Mononuclear cell (primary cell): ENCODE data around the gene NRP2. TPM values are rescaled to one million over a fixed set of nuclear protein-coding genes. Genes with fewer than 3 reads are reported as not detected.

Experiments used
- H3K27me3 ChIP-seq: 2 replicates; pipeline ENCODE4 v1.6.0; 2011; ENCODE audit warnings: low read length, control low read depth; ENCODE audit not compliant: insufficient read depth
- H3K4me1 ChIP-seq: 2 replicates; pipeline ENCODE4 v1.5.1; 2011; ENCODE audit warnings: mild to moderate bottlenecking, low read length, control low read depth; ENCODE audit not compliant: insufficient read depth
- H3K4me3 ChIP-seq: 2 replicates; pipeline ENCODE4 v1.5.1; 2011; ENCODE audit warnings: mild to moderate bottlenecking, low read length, moderate library complexity
- H3K9me3 ChIP-seq: 2 replicates; pipeline ENCODE4 v1.5.1; 2011; ENCODE audit warnings: low read depth, mild to moderate bottlenecking, control low read depth, low read length
- total RNA-seq: library from RNA; depleted of rRNA; stranded (reverse); fragments of >200 nt; gene quantifications from one replicate; pipeline ENCODE4 v1.2.3, GENCODE V29; 2012

NRP2 gene
- total RNA-seq, 1 donor: 7.5 TPM

- no peaks in the 10 kb centered on the region for H3K27me3 ChIP-seq
- H3K9me3 ChIP-seq: no peaks in the 10 kb centered on the region
Measured at GRCh38 chr2:205705511-205706349, 23.4 kb downstream of the NRP2 start.

DNA sequence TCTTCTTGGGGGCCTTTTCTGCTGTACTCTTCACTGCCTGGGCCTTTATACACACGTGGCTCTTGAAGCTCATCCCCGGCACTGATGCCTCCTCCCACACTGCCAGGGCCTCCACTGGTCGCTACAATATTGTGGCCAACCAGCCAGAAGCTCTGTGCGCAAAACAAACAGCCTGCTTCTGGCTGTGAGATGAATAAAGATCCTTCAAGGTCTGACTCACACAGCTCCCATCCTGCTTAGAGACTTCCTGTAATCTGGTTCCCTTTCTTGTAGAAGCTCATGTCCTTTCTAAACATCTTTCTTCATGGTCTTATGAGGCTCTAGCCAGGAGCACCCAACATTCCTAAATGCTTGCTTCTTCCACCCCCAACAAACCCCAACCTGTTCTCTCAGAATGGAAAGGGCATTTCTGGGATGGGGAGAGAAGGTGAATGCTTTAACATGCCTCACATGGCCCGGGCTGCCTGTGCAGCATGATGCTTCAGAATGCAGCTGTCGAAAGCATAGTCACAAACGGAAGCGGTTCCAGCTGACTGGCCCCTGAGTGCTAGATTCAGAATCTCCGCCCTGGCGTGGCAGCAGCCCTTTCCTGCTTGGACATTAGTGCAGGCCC lies 24.6 kb downstream of the NRP2 start:
- Histone ChIP-seq H3K4me1 (peaks cover 34% of the 10 kb centered on the region), H3K27me3 (no peaks in the 10 kb centered on the region), H3K4me3 (no peak overlapping the region), H3K9me3 (no peaks in the 10 kb centered on the region)

More at GRCh38 chr2:205705511-205706349, 23.4 kb downstream of the NRP2 start:
- Histone ChIP-seq H3K4me3 (no peak overlapping the region), H3K4me1 (peaks cover 36% of the 10 kb centered on the region)

GRCh38 chr2:205708231-205708631 lies 25.9 kb downstream of the NRP2 start:
- H3K9me3 ChIP-seq: no peaks in the 10 kb centered on the region
- H3K4me1 ChIP-seq: peaks cover 38% of the 10 kb centered on the region
- H3K4me3 ChIP-seq: no peak overlapping the region
- H3K27me3 ChIP-seq: no peaks in the 10 kb centered on the region

DNA sequence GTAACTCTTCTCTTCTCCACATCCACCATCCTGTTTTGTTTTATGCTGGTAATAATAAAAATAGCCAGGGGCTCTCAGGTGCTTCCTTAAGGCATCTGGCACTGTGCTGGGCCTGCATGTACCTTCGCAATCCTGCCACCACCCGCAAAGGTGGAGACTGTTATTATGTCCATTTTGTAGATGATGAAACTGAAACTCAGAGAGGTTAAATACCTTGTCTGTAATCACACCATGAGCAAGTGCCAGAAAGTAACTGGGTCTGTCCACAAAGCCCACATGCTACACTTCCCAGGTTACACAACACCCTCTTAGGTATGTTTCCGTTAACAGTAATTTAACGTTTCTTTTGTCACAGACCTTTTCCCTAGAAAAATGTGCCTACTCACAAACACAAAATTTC lies 27.0 kb downstream of the NRP2 start:
- Histone ChIP-seq H3K4me3 (no peak overlapping the region), H3K4me1 (peaks cover 49% of the 10 kb centered on the region), H3K27me3 (no peaks in the 10 kb centered on the region), H3K9me3 (no peaks in the 10 kb centered on the region)

DNA sequence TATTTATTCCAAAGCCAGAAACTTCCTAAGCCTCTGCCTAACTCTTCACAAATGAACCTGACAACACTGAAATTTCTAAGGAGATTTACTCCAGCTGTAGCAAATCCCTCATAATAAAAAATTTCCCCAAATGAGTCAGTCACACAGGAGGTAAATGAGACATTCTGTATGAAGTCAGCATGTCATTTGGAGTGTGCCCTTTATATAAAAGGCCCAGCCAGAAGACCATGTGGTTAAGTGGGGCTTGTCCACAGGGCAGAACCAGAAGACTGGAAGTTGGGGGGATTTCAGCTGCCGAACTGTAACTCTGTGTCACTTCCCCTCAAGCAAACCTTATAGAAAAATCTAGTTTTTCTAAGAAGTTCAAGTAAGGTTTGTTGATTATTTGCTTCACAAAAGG lies 30.2 kb downstream of the NRP2 start:
- Histone ChIP-seq H3K27me3 (no peaks in the 10 kb centered on the region), H3K9me3 (no peaks in the 10 kb centered on the region), H3K4me1 (peaks cover 36% of the 10 kb centered on the region), H3K4me3 (no peak overlapping the region)

DNA sequence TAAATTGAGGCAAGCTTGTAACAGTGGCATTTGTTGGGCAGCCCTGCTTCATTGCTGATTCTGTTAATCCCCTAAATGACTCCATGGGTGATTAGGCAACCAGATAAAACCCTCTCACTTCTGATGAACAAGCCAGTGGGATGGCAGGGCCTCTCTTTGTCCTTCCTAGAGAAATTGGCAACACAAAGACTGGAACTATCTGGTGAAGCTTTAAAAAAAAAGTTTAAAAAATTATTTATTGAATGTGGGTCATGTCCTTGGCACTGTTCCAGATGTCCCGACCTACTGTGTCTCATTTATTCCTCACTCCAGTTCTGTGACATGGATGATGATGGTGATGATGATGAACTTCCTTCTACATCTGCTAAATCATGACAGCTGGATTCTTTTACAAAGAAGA lies 30.8 kb downstream of the NRP2 start:
- Histone ChIP-seq H3K27me3 (no peaks in the 10 kb centered on the region), H3K4me3 (no peak overlapping the region), H3K9me3 (no peaks in the 10 kb centered on the region), H3K4me1 (peaks cover 30% of the 10 kb centered on the region)

DNA sequence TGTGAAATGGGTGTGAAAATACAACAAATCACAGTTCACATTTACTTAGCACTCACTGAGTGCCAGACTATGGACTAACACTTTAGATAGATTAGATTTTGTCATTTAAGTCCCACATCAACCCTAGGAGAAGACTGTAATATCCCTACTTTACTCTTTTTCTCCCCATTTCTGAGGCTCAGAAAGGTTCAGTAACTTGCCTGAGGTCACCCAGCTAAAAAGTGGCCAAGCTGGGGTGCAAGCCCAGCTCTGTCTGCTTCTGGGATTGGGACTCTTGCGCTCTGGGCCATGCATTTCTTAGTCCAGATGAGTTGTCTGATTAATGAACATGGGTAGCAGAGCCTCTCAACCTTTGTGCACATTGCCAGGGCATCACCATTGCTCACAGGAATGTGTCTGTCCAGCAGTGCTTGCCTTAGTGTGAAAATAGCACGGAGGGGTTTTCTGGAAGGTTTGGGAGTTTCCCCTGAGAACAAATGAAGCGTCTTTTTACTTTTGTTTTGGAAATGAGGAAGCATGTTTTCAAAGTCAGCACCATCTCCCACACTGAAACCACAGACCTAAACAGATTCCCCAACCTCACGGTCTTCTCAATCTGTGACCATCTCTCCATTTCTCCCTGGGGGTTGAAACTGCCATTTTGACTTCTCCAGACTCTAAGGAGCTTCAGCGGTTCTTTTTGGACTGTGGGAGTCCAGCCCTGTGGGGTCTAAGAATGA lies 31.9 kb downstream of the NRP2 start:
- no peaks in the 10 kb centered on the region for H3K27me3 ChIP-seq
- no peak overlapping the region for H3K4me3 ChIP-seq
- no peaks in the 10 kb centered on the region for H3K9me3 ChIP-seq
- peaks cover 24% of the 10 kb centered on the region for H3K4me1 ChIP-seq

DNA sequence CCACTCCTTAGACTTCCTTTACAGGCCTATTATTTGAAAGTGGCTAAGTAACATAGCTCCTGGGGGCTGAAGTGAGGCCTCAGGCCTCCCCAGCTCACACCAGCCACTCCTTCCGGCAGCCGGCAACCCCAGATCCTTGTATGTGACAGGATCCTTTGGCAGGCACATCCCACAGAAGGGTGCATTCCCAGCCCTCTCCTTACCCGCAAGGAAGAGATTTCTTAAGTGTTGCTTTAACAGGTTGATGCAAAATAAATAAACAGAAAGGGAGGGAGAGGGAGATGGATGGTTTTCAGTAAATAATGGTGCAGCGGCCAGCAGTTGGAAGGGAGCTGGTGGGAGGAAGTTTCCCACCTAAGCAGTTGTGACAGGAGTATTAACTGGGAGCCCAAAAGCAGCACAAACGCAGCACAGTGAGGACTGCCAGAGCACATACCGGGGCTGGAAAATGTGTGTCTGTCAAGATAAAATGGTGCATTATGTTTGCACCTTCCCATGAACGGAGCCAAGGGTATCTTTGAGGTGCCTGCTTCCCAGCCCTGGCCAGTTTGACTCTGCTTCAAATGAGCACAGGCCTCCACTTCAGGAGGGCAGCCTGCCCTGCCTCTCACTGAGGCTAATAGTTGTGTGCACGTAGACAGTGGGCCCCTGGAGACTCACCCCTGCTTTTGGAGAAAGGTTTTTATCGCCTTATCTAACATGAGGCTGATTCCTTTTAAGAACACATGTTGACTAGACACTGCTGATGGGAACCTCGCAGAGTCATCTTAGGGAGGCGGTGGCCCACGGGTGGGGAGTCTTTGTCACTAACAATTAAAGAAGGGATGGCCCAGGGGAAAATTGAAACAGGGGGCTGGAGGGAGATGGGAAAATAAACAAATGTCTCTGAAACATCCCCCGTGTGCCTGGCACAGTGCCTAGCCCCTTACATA lies 32.8 kb downstream of the NRP2 start:
- Histone ChIP-seq H3K9me3 (no peaks in the 10 kb centered on the region), H3K4me1 (peaks cover 24% of the 10 kb centered on the region), H3K4me3 (no peak overlapping the region), H3K27me3 (no peaks in the 10 kb centered on the region)

- H3K27me3 ChIP-seq: no peaks in the 10 kb centered on the region
- peaks cover 24% of the 10 kb centered on the region for H3K4me1 ChIP-seq
- H3K4me3 ChIP-seq: no peak overlapping the region
- H3K9me3 ChIP-seq: no peaks in the 10 kb centered on the region
Measured at GRCh38 chr2:205715831-205716525, 33.7 kb downstream of the NRP2 start.

GRCh38 chr2:205717175-205717846 lies 35.0 kb downstream of the NRP2 start:
- H3K27me3 ChIP-seq: no peaks in the 10 kb centered on the region
- no peaks in the 10 kb centered on the region for H3K9me3 ChIP-seq
- H3K4me3 ChIP-seq: no peak overlapping the region
- peaks cover 34% of the 10 kb centered on the region for H3K4me1 ChIP-seq

- no peaks in the 10 kb centered on the region for H3K27me3 ChIP-seq
- H3K4me3 ChIP-seq: no peak overlapping the region
- no peaks in the 10 kb centered on the region for H3K9me3 ChIP-seq
- H3K4me1 ChIP-seq: peaks cover 40% of the 10 kb centered on the region
Measured at GRCh38 chr2:205717999-205718398, 35.7 kb downstream of the NRP2 start.

DNA sequence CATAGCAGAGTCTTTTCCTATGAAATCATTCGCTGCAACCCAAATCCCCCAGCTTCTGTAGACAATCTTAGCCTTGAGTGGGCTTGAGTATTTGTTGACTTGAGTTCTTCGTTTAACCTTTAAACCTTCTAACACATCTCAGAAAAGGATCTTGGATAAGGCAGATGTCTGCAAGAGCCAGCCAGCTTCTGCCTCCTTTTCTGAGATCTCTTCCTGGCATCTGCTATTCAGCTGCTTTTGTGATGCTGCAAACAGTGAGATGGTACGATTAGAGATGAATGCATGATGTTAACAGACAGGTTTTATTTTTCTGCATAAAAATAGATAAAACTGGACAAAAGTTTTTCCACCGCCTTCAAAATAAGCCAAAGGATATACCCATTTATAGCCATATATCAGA lies 37.5 kb downstream of the NRP2 start:
- no peaks in the 10 kb centered on the region for H3K9me3 ChIP-seq
- H3K4me1 ChIP-seq: peaks cover 29% of the 10 kb centered on the region
- H3K27me3 ChIP-seq: no peaks in the 10 kb centered on the region
- H3K4me3 ChIP-seq: no peak overlapping the region

DNA sequence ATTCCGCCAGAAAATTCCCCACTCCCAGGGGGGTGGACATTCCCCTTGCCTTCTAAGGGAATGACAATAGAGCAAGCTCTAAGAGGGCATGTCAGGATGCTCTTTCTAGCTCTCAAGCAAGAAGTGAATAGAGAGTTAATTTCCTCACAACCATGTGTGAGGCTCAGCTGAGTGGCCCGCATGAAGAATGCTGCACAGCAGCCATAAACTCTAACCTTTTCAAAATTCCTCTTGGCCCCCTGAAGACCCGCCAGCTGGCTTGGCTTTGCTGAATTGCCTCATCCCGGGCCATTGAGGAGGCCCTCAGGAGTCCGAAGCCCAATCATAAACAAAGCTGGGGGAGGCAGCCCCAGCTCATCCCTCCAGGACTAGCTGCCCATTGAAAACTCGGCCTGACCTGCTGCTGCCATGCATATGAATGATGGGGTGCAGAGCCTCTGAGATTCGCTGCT lies 38.2 kb downstream of the NRP2 start:
- no peaks in the 10 kb centered on the region for H3K27me3 ChIP-seq
- H3K4me3 ChIP-seq: no peak overlapping the region
- no peaks in the 10 kb centered on the region for H3K9me3 ChIP-seq
- H3K4me1 ChIP-seq: peaks cover 25% of the 10 kb centered on the region
